Ectodermal cell (in vitro differentiated cells): ENCODE data around the gene ZFP69B. TPM values are rescaled to one million over a fixed set of nuclear protein-coding genes. Genes with fewer than 3 reads are reported as not detected.

Experiments used
- H3K27ac ChIP-seq: 2 replicates; pipeline ENCODE4 v1.7.0; 2013; ENCODE audit warnings: mild to moderate bottlenecking, low read depth, low read length; ENCODE audit not compliant: insufficient read depth, poor library complexity, severe bottlenecking
- H3K27me3 ChIP-seq: 2 replicates; pipeline ENCODE4 v1.7.0; 2013; ENCODE audit warnings: mild to moderate bottlenecking, low read length; ENCODE audit not compliant: insufficient read depth, control insufficient read depth, poor library complexity, severe bottlenecking
- H3K36me3 ChIP-seq: one replicate; pipeline ENCODE4 v1.7.0; 2013; ENCODE audit warnings: low read length; ENCODE audit not compliant: control insufficient read depth, insufficient read depth
- H3K4me1 ChIP-seq: one replicate; pipeline ENCODE4 v1.7.0; 2013; ENCODE audit warnings: low read length; ENCODE audit not compliant: control insufficient read depth, insufficient read depth
- H3K4me3 ChIP-seq: 2 replicates; pipeline ENCODE4 v1.7.0; 2013; ENCODE audit warnings: low read depth, low read length, control low read depth; ENCODE audit not compliant: insufficient read depth
- H3K9me3 ChIP-seq: 2 replicates; pipeline ENCODE4 v1.7.0; 2013; ENCODE audit warnings: mild to moderate bottlenecking, low read length, moderate library complexity; ENCODE audit not compliant: control insufficient read depth
- WGBS, 2 experiments: methylation state at CpG; one replicate each; pipeline ENCODE4 v1.1.7; 2013; ENCODE audit warnings: missing lambda C conversion rate in 2 of 2; 5-methylcytosine and 5-hydroxymethylcytosine counted together
- polyA plus RNA-seq, 4 experiments: library from polyadenylated mRNA; stranded (reverse); fragments of 50-300 nt; gene quantifications; one replicate each; pipeline ENCODE4 v1.2.3, GENCODE V29; 2013

Gene ZFP69B
- 14.1 TPM for polyA plus RNA-seq (2013, experiment 1 of 4)
- polyA plus RNA-seq (2013, experiment 2 of 4) = 12.7 TPM
- 10.9 TPM for polyA plus RNA-seq (2013, experiment 3 of 4)
- polyA plus RNA-seq (2013, experiment 4 of 4) = 11.5 TPM

GRCh38 chr1:40449684-40450494 lies at the start of gene ZFP69B:
TSS of gene ZFP69B (plus strand) at chr1:40450476. CDS start at chr1:40450962, 486 bp downstream.
- Histone ChIP-seq H3K27me3 (no peaks in the 10 kb centered on the region), H3K9me3 (no peaks in the 10 kb centered on the region), H3K27ac (peak within 1 kb of the TSS; percentile 95), H3K4me1 (no peaks in the 10 kb centered on the region), H3K36me3 (peaks cover 26% of the 10 kb centered on the region), H3K4me3 (peak within 1 kb of the TSS; percentile 67)
- WGBS, 2 experiments = 1% methylated on average over 64 of the region's 64 CpGs

DNA sequence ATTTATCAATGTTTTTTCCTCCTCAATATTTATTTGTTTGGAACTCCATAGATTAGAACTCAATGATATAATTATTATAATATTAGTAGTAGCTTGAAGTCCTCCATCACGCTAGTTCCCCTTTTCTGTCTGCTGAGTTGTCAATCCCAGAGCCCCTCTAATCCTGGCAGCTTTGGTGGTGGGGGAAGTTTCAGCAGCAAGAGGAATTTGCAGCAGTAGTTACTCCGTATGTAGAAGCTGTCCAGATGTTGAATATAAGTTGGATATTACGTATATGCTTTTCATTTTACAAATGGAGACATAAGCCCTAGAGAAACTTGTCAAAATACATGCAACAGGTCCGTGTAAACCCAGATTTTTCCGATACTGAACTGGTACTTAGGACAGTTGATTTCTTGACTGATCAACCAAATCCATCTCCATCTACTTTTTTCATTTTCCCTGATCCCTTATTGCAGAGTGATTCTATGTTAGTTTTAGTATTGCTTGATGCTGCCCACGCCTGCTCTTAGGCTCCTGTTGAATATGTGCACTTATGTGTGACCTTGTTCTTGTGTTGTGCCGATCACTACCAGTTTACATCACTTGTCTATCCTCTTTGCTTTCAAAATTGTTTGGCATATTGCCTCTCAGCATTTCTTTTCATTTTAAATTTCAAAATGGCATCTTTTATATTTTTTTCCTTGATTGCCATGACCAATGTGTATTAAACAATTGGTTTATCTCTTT lies 48.6 kb upstream of the ZFP69B start:
- Histone ChIP-seq H3K9me3 (no peaks in the 10 kb centered on the region), H3K4me3 (no peak overlapping the region), H3K4me1 (no peaks in the 10 kb centered on the region), H3K36me3 (no peaks in the 10 kb centered on the region), H3K27me3 (no peaks in the 10 kb centered on the region), H3K27ac (no peak overlapping the region)
- 90 to 95% methylated on average over 7 of the region's 7 CpGs for WGBS, 2 experiments

GRCh38 chr1:40404670-40405462 lies 45.4 kb upstream of the ZFP69B start:
- H3K27ac ChIP-seq = no peak overlapping the region
- 60 to 64% methylated on average over 10 to 11 of the region's 11 CpGs for WGBS, 2 experiments
- no peaks in the 10 kb centered on the region for H3K36me3 ChIP-seq
- H3K27me3 ChIP-seq = no peaks in the 10 kb centered on the region
- H3K9me3 ChIP-seq = no peaks in the 10 kb centered on the region
- H3K4me3 ChIP-seq = no peak overlapping the region
- H3K4me1 ChIP-seq = no peaks in the 10 kb centered on the region

GRCh38 chr1:40405812-40406211 lies 44.5 kb upstream of the ZFP69B start:
- H3K36me3 ChIP-seq = no peaks in the 10 kb centered on the region
- no peaks in the 10 kb centered on the region for H3K9me3 ChIP-seq
- 84 to 90% methylated on average over 4 of the region's 4 CpGs for WGBS, 2 experiments

DNA sequence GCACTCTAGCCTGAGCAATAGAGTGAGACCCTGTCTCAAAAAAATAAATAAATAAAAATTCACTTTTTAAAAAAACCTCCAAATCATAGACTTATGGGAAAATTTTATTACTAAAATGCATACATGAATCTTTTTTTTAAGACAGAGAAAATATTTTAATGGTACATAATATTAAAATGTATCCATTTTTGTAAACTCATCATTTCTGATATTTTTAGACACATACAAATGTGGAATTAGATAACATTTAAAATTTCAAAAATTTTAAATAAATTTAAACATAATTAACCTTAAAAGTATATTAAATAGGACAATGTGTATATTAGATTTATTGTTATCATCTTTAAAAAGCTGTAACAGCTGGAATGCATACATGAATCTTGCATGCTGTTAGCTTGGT lies 42.8 kb upstream of the ZFP69B start:
- Histone ChIP-seq H3K4me3 (no peak overlapping the region), H3K27me3 (no peaks in the 10 kb centered on the region), H3K36me3 (no peaks in the 10 kb centered on the region), H3K4me1 (no peaks in the 10 kb centered on the region), H3K9me3 (no peaks in the 10 kb centered on the region), H3K27ac (no peak overlapping the region)

More at GRCh38 chr1:40405812-40406211, 44.5 kb upstream of the ZFP69B start:
- Histone ChIP-seq H3K4me1 (no peaks in the 10 kb centered on the region), H3K27ac (no peak overlapping the region), H3K4me3 (no peak overlapping the region), H3K27me3 (no peaks in the 10 kb centered on the region)

GRCh38 chr1:40409467-40409866 lies 40.8 kb upstream of the ZFP69B start:
- 54 to 56% methylated on average over 4 of the region's 4 CpGs for WGBS, 2 experiments
- no peaks in the 10 kb centered on the region for H3K36me3 ChIP-seq
- H3K27me3 ChIP-seq = no peaks in the 10 kb centered on the region
- no peak overlapping the region for H3K27ac ChIP-seq
- no peaks in the 10 kb centered on the region for H3K9me3 ChIP-seq
- H3K4me1 ChIP-seq = no peaks in the 10 kb centered on the region
- H3K4me3 ChIP-seq = no peak overlapping the region

DNA sequence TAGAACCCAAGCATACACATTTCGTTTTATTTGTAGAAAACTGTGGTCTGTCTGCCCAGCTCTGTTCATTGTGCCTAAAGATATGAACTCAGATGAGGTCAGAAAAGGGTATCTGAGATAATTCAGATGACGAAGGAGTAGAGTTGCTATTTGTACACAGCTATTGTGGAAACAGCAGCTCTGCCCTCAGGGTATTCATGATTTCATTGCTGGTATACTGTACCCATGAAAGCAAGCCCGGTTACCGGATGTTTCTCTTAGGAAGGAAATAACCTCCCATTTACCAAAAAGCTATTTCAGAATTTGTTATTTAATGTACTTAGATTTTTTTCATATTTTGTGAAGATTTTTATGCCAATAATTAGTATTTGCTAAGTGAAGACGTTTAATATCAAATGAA lies 39.0 kb upstream of the ZFP69B start:
- Histone ChIP-seq H3K9me3 (no peaks in the 10 kb centered on the region), H3K4me3 (no peak overlapping the region), H3K27ac (no peak overlapping the region), H3K4me1 (no peaks in the 10 kb centered on the region), H3K27me3 (no peaks in the 10 kb centered on the region), H3K36me3 (no peaks in the 10 kb centered on the region)
- 90 to 91% methylated on average over 4 of the region's 5 CpGs for WGBS, 2 experiments

- Histone ChIP-seq H3K4me3 (no peak overlapping the region), H3K4me1 (no peaks in the 10 kb centered on the region), H3K27ac (no peak overlapping the region), H3K9me3 (no peaks in the 10 kb centered on the region), H3K36me3 (no peaks in the 10 kb centered on the region), H3K27me3 (no peaks in the 10 kb centered on the region)
- 100% methylated on average over 1 of the region's 2 CpGs for WGBS, 2 experiments
Observed at GRCh38 chr1:40411843-40412242, 38.4 kb upstream of the ZFP69B start.

- WGBS, 2 experiments = 97% methylated on average over 6 of the region's 6 CpGs
- Histone ChIP-seq H3K4me1 (no peaks in the 10 kb centered on the region), H3K27me3 (no peaks in the 10 kb centered on the region), H3K4me3 (no peak overlapping the region), H3K27ac (no peak overlapping the region), H3K36me3 (no peaks in the 10 kb centered on the region), H3K9me3 (no peaks in the 10 kb centered on the region)
Observed at GRCh38 chr1:40413527-40414252, 36.6 kb upstream of the ZFP69B start.
